Sigmoid colon (tissue), 4 donors: ENCODE data around the gene PDE6B.

Experiments
- EP300 ChIP-seq, 4 donors: sonication (generic); formaldehyde crosslinking; IDR thresholded peaks; one replicate each; pipeline ENCODE4 v1.6.1; 2017; ENCODE audit warnings: antibody characterized with exemption in 4 of 4
- POLR2A ChIP-seq, 2 donors: fragments of 450-650 bp; IDR thresholded peaks; one replicate each; pipeline ENCODE4 v1.6.1; 2016; ENCODE audit warnings: antibody characterized with exemption in 2 of 2, mild to moderate bottlenecking in 2 of 2, moderate library complexity in 2 of 2
- POLR2AphosphoS5 ChIP-seq, 4 donors: sonication (generic); formaldehyde crosslinking; IDR thresholded peaks; one replicate each; pipeline ENCODE4 v1.6.1; 2017; ENCODE audit warnings: antibody characterized with exemption in 4 of 4
- TF ChIP-seq, protein P1 (sequence below), 4 experiments: fragments of 450-650 bp in 3 of 4; fragments of 200-600 bp in 1 of 4; IDR thresholded peaks; one replicate each; pipeline ENCODE4 v1.5.1; 2016 to 2019; ENCODE audit warnings: antibody characterized with exemption in 4 of 4, mild to moderate bottlenecking in 3 of 4, moderate library complexity in 2 of 4

DNA sequence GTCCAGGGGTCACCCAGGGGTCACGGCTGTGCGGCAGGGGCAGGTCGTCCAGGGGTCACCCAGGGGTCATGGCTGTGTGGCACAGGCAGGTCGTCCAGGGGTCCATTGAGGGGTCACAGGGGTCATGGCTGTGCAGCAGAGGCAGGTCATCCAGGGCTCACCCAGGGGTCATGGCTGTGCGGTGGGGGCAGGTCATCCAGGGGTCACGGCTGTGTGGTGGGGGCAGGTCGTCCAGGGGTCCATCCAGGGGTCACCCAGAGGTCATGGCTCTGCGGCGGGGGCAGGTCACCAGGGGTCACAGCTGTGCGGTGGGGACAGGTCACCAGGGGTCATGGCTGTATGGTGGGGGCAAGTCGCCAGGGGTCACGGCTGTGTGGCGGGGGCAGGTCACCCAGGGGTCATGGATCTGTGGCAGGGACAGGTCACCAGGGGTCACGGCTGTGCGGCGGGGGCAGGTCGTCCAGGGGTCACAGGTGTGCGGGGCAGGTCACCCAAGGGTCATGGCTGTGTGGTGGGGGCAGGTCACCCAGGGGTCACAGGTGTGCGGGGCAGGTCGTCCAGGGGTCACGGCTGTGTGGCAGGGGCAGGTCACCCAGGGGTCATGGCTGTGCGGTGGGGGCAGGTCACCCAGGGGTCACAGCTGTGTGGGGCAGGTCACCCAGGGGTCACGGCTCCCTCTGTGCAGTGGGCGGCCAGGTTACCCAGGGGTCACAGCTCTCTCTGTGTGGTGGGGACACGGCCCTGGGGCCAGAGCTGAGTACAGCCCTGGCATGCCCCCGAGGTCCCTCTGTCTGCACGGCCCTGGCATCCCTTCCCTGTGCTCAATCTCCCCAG, 32.7 kb downstream of the PDE6B start:
- TF ChIP-seq, protein P1, sequence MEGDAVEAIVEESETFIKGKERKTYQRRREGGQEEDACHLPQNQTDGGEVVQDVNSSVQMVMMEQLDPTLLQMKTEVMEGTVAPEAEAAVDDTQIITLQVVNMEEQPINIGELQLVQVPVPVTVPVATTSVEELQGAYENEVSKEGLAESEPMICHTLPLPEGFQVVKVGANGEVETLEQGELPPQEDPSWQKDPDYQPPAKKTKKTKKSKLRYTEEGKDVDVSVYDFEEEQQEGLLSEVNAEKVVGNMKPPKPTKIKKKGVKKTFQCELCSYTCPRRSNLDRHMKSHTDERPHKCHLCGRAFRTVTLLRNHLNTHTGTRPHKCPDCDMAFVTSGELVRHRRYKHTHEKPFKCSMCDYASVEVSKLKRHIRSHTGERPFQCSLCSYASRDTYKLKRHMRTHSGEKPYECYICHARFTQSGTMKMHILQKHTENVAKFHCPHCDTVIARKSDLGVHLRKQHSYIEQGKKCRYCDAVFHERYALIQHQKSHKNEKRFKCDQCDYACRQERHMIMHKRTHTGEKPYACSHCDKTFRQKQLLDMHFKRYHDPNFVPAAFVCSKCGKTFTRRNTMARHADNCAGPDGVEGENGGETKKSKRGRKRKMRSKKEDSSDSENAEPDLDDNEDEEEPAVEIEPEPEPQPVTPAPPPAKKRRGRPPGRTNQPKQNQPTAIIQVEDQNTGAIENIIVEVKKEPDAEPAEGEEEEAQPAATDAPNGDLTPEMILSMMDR (IDR thresholded peaks at IDR 0.05), result no peak
- TF ChIP-seq POLR2A (IDR thresholded peaks at IDR 0.05), result no peak
- no peak for TF ChIP-seq EP300 (IDR thresholded peaks at IDR 0.05)
- TF ChIP-seq POLR2AphosphoS5 (IDR thresholded peaks at IDR 0.05), result no peak
